HepG2 (cell line): ENCODE measurements around the gene SAP30. TPM values are rescaled to one million over a fixed set of nuclear protein-coding genes. Genes with fewer than 3 reads are reported as not detected.

ENCODE experiments used
- BHLHE40 ChIP-seq: IDR thresholded peaks from 2 replicates; pipeline ENCODE4 v1.6.1; 2011; ENCODE audit warnings: low read length, improper control_type of control experiment
- CBX2 ChIP-seq, 2 experiments: fragments of 200-600 bp in 1 of 2; sonication (generic); formaldehyde crosslinking in 1 of 2; IDR thresholded peaks; 2 replicates each; pipeline versions ENCODE4 v1.7.0 to v1.8.1; 2018 to 2022; ENCODE audit warnings: low read depth in 2 of 2, low read length in 1 of 2, mild to moderate bottlenecking in 1 of 2, missing genetic modification reagents in 1 of 2
- FOXC1 ChIP-seq: sonication (generic); formaldehyde crosslinking; IDR thresholded peaks from 2 replicates; pipeline ENCODE4 v1.8.0; 2022; ENCODE audit warnings: mild to moderate bottlenecking, missing genetic modification reagents, borderline replicate concordance
- FOXJ3 ChIP-seq: sonication (generic); formaldehyde crosslinking; IDR thresholded peaks from 2 replicates; pipeline ENCODE4 v1.4.0; 2020; ENCODE audit warnings: missing genetic modification reagents, mild to moderate bottlenecking, borderline replicate concordance
- GTF2F1 ChIP-seq: fragments of 150-350 bp; IDR thresholded peaks from 2 replicates; pipeline ENCODE4 v1.6.1; 2014; ENCODE audit warnings: low read length
- HES4 ChIP-seq: sonication (generic); formaldehyde crosslinking; IDR thresholded peaks from 2 replicates; pipeline ENCODE4 v1.9.0; 2021; ENCODE audit warnings: mild to moderate bottlenecking, missing genetic modification reagents, borderline replicate concordance
- ISX ChIP-seq: sonication (generic); formaldehyde crosslinking; conservative IDR thresholded peaks from 2 replicates; pipeline ENCODE4 v1.5.0; 2020; ENCODE audit warnings: missing genetic modification reagents
- KDM5A ChIP-seq: fragments of 200-600 bp; sonication (generic); IDR thresholded peaks from 2 replicates; pipeline ENCODE4 v1.7.0; 2018; ENCODE audit warnings: antibody characterized with exemption, mild to moderate bottlenecking, low read length, borderline replicate concordance
- MBD4 ChIP-seq: IDR thresholded peaks from 2 replicates; pipeline ENCODE4 v1.6.1; 2012; ENCODE audit warnings: low read length, inconsistent platforms, borderline replicate concordance
- MEF2D ChIP-seq: sonication (generic); formaldehyde crosslinking; IDR thresholded peaks from 2 replicates; pipeline ENCODE4 v1.5.1; 2020; ENCODE audit warnings: mild to moderate bottlenecking, missing genetic modification reagents
- NFKBIZ ChIP-seq: IDR thresholded peaks from 2 replicates; pipeline ENCODE4 v1.6.1; 2018; ENCODE audit warnings: missing genetic modification reagents, missing compliant biosample characterization
- NFYB ChIP-seq: sonication (generic); formaldehyde crosslinking; IDR thresholded peaks from 2 replicates; pipeline ENCODE4 v1.4.0; 2020; ENCODE audit warnings: missing genetic modification reagents
- POGZ ChIP-seq: sonication (generic); formaldehyde crosslinking; IDR thresholded peaks from 2 replicates; pipeline ENCODE4 v1.4.0; 2020; ENCODE audit warnings: mild to moderate bottlenecking, missing genetic modification reagents
- RBAK ChIP-seq: sonication (generic); formaldehyde crosslinking; IDR thresholded peaks from 2 replicates; pipeline ENCODE4 v1.5.1; 2020; ENCODE audit warnings: mild to moderate bottlenecking, missing genetic modification reagents
- RORA ChIP-seq: sonication (generic); formaldehyde crosslinking; IDR thresholded peaks from 2 replicates; pipeline ENCODE4 v1.5.0; 2020; ENCODE audit warnings: mild to moderate bottlenecking, missing genetic modification reagents, moderate library complexity
- SIN3B ChIP-seq: fragments of 150-350 bp; IDR thresholded peaks from 2 replicates; pipeline ENCODE4 v1.6.1; 2014; ENCODE audit warnings: low read length
- SMARCC2 ChIP-seq: fragments of 450-650 bp; IDR thresholded peaks from 2 replicates; pipeline ENCODE4 v1.6.1; 2017; ENCODE audit warnings: antibody characterized with exemption, mild to moderate bottlenecking
- SPEN ChIP-seq: sonication (generic); formaldehyde crosslinking; IDR thresholded peaks from 2 replicates; pipeline ENCODE4 v1.5.1; 2020; ENCODE audit warnings: low read depth, mild to moderate bottlenecking, missing genetic modification reagents
- XRCC5 ChIP-seq: fragments of 200-400 bp; formaldehyde crosslinking; optimal IDR thresholded peaks from 2 replicates; pipeline ENCODE3; 2017; ENCODE audit warnings: mild to moderate bottlenecking, low read length
- ZNF496 ChIP-seq: sonication (generic); formaldehyde crosslinking; IDR thresholded peaks from 2 replicates; pipeline ENCODE4 v1.8.1; 2023; ENCODE audit warnings: mild to moderate bottlenecking, moderate library complexity, missing genetic modification reagents; ENCODE audit not compliant: insufficient replicate concordance
- ZNF567 ChIP-seq: sonication (generic); formaldehyde crosslinking; IDR thresholded peaks from 2 replicates; pipeline ENCODE4 v1.8.1; 2023; ENCODE audit warnings: mild to moderate bottlenecking, missing genetic modification reagents, borderline replicate concordance
- ZNF816 ChIP-seq: sonication (generic); formaldehyde crosslinking; IDR thresholded peaks from 2 replicates; pipeline ENCODE4 v1.8.0; 2022; ENCODE audit warnings: missing genetic modification reagents, mild to moderate bottlenecking, borderline replicate concordance
- ZNF841 ChIP-seq: sonication (generic); formaldehyde crosslinking; IDR thresholded peaks from 2 replicates; pipeline ENCODE4 v1.8.1; 2023; ENCODE audit warnings: missing genetic modification reagents, borderline replicate concordance
- polyA plus RNA-seq, 8 experiments: library from polyadenylated mRNA; depleted of rRNA in 3 of 8; stranded (reverse) in 7 of 8; unstranded in 1 of 8; fragments of >200 nt; fragmentation: Illumina TruSeq in 4 of 8; extraction: Trizol in 4 of 8; gene quantifications; 2 replicates each; pipeline versions ENCODE4 v1.2.1 to v1.2.3, GENCODE V29; 2011 to 2016; ENCODE audit warnings: low read depth in 4 of 8, missing spikeins in 1 of 8, mixed read lengths in 1 of 8; ENCODE audit not compliant: insufficient read depth in 1 of 8
- total RNA-seq, 5 experiments: library from RNA; depleted of rRNA; stranded (reverse); fragments of >200 nt; fragmentation: Illumina TruSeq; extraction: Trizol; gene quantifications; 2 replicates each; pipeline ENCODE4 v1.2.3, GENCODE V29; 2016; ENCODE audit warnings: low read depth in 1 of 5
- TF ChIP-seq, protein P1 (sequence below): IDR thresholded peaks from 2 replicates; pipeline ENCODE4 v1.6.1; 2016; ENCODE audit warnings: missing genetic modification reagents, missing compliant biosample characterization
- TF ChIP-seq, protein P2 (sequence below): sonication (generic); formaldehyde crosslinking; conservative IDR thresholded peaks from 2 replicates; pipeline ENCODE4 v1.8.1; 2023; ENCODE audit warnings: missing genetic modification reagents
- TF ChIP-seq, protein P3 (sequence below): IDR thresholded peaks from 2 replicates; pipeline ENCODE4 v1.6.1; 2012; ENCODE audit warnings: low read depth, low read length, improper control_type of control experiment

Gene SAP30
- total and polyA plus RNA-seq, 2 of the 13 experiments (the other 11 are each of a cell fraction or from before 2014, with no cell fraction given) = 14.2 to 25.1 TPM

DNA sequence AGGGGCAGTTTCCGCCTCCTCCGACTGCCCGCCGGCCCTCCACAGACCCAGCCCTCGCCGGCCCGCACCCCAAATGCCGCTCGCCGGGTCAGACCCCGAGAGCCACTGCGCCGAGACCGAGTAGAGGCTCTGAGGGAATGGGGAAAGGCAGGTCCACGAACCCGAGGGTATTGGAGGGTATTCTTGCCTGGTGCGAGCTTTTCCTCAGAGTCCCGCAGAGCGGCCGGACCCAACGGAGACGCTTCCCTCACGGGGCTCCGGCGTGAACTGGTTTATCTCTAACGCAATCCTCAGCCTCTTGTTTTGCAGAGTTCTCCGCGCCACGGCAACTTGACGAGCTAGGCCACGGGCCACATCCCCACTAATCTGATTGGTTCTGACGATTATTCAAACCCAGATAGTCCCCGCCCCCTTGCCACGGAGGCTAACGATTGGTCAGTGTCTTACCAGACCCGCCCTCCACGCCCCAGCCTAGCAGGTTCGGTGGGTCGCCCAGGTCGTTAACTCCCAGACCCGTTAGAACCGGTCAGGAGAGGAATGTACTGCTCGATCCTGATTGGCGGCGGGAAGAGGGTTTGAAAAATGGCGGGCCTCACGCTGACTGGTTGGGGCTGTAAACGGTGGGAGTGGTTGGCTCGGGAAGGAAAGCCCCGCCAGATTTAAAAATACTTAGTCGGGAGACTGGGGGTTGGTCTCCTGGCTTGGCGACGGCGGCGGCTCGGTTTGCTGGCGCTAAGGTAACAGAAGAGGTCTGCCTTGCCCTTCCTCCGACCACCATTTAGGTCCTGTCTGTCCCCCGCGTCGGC lies 36.5 kb upstream of the SAP30 start, which contains the start of gene HMGB2 (continued):
- TF ChIP-seq, protein P1, sequence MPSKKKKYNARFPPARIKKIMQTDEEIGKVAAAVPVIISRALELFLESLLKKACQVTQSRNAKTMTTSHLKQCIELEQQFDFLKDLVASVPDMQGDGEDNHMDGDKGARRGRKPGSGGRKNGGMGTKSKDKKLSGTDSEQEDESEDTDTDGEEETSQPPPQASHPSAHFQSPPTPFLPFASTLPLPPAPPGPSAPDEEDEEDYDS = peak; percentile 95
- TF ChIP-seq, protein P2, sequence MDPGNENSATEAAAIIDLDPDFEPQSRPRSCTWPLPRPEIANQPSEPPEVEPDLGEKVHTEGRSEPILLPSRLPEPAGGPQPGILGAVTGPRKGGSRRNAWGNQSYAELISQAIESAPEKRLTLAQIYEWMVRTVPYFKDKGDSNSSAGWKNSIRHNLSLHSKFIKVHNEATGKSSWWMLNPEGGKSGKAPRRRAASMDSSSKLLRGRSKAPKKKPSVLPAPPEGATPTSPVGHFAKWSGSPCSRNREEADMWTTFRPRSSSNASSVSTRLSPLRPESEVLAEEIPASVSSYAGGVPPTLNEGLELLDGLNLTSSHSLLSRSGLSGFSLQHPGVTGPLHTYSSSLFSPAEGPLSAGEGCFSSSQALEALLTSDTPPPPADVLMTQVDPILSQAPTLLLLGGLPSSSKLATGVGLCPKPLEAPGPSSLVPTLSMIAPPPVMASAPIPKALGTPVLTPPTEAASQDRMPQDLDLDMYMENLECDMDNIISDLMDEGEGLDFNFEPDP (CRISPR knock-in tag) = no peak
- TF ChIP-seq POGZ = peak; percentile 92
- TF ChIP-seq, protein P3, sequence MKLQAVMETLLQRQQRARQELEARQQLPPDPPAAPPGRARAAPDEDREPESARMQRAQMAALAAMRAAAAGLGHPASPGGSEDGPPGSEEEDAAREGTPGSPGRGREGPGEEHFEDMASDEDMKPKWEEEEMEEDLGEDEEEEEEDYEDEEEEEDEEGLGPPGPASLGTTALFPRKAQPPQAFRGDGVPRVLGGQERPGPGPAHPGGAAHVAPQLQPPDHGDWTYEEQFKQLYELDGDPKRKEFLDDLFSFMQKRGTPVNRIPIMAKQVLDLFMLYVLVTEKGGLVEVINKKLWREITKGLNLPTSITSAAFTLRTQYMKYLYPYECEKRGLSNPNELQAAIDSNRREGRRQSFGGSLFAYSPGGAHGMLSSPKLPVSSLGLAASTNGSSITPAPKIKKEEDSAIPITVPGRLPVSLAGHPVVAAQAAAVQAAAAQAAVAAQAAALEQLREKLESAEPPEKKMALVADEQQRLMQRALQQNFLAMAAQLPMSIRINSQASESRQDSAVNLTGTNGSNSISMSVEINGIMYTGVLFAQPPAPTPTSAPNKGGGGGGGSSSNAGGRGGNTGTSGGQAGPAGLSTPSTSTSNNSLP = no peak
- TF ChIP-seq MBD4 = no peak
- TF ChIP-seq NFYB (CRISPR knock-in tag) = peak; percentile 97
- no peak for TF ChIP-seq HES4 (CRISPR knock-in tag)
- TF ChIP-seq BHLHE40 = no peak
- no peak for TF ChIP-seq RORA (CRISPR knock-in tag)
- TF ChIP-seq SPEN = peak; percentile 73
- TF ChIP-seq SMARCC2 = no peak
- TF ChIP-seq ZNF496 (CRISPR knock-in tag) = peak; percentile 37
- no peak for TF ChIP-seq RBAK (CRISPR knock-in tag)
- no peak for TF ChIP-seq ISX (CRISPR knock-in tag)
- TF ChIP-seq GTF2F1 = no peak
- TF ChIP-seq ZNF567 (CRISPR knock-in tag) = no peak
- peak; percentile 99; the same call in 1 of the 2 replicates for TF ChIP-seq ZNF816
- TF ChIP-seq XRCC5 = no peak
- TF ChIP-seq FOXJ3 (CRISPR knock-in tag) = 0 out of 2 replicates have a peak, but pooled peaks have one; percentile 30
- no peak for TF ChIP-seq CBX2 (IDR thresholded peaks at IDR 0.05; ENCODE audit: low read depth, low read length)
- TF ChIP-seq CBX2 (CRISPR knock-in tag; IDR thresholded peaks at IDR 0.05; ENCODE audit: low read depth) = peak; percentile 84
- peak; percentile 68; the same call in 1 of the 2 replicates for TF ChIP-seq MEF2D (CRISPR knock-in tag)
- TF ChIP-seq KDM5A = no peak
- peak; percentile 96 for TF ChIP-seq SIN3B
- peak; percentile 61; the same call in 1 of the 2 replicates for TF ChIP-seq NFKBIZ (CRISPR knock-in tag)
- peak; percentile 97 for TF ChIP-seq ZNF841 (CRISPR knock-in tag)
- TF ChIP-seq FOXC1 = peak; percentile 85
